ENCODE measurements around the gene CTNND2. TPM values are rescaled to one million over a fixed set of nuclear protein-coding genes. Genes with fewer than 3 reads are reported as not detected.

The CTNND2 gene
- total RNA-seq, 1 donor from 2014 or later = 6.9 TPM

GRCh38 chr5:11894992-11895391 is 9.3 kb downstream of the CTNND2 start:
- no peaks in the 10 kb centered on the region for H3K4me1 ChIP-seq
- no peak for DNase-seq
- no peak overlapping the region for H3K27ac ChIP-seq
- H3K9me3 ChIP-seq = no peaks in the 10 kb centered on the region
- no peak for TF ChIP-seq CTCF (IDR thresholded peaks at IDR 0.05)
- intact Hi-C loops (cut with DNase I) = no loop called here
- no peaks in the 10 kb centered on the region for H3K36me3 ChIP-seq
- no peaks in the 10 kb centered on the region for H3K27me3 ChIP-seq
- H3K4me3 ChIP-seq = no peak overlapping the region
- ATAC-seq = no peak

DNA sequence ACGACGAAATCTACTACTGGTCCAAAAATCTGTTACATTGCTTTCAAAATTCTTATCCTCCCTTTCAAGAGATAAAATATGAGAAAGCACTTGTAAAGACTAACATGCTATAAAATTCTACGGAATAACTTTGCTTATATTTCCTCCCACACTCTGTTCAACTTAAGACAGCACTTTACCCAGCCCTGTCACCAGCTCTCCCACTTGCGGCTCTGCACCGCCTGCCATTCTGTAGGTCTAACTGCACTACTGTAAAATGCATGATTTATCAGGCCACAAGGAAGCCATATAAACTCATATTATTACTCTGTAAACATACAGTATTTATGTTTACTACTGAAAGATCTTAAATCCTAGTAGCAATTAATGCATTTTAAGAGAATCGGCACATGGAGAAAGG is 11.4 kb downstream of the CTNND2 start:
- TF ChIP-seq CTCF (IDR thresholded peaks at IDR 0.05) = no peak
- DNase-seq (no peak), ATAC-seq (no peak)
- Histone ChIP-seq H3K4me3 (no peak overlapping the region), H3K36me3 (no peaks in the 10 kb centered on the region), H3K27ac (no peak overlapping the region), H3K9me3 (no peaks in the 10 kb centered on the region), H3K27me3 (no peaks in the 10 kb centered on the region), H3K4me1 (no peaks in the 10 kb centered on the region)
- intact Hi-C loops (cut with DNase I) = no loop called here

- TF ChIP-seq CTCF (IDR thresholded peaks at IDR 0.05) = no peak
- intact Hi-C loops (cut with DNase I) = no loop called here
- H3K4me1 ChIP-seq = no peaks in the 10 kb centered on the region
- no peaks in the 10 kb centered on the region for H3K9me3 ChIP-seq
- DNase-seq (no peak), ATAC-seq (no peak)
- no peaks in the 10 kb centered on the region for H3K36me3 ChIP-seq
- H3K27ac ChIP-seq = no peak overlapping the region
- no peaks in the 10 kb centered on the region for H3K27me3 ChIP-seq
- no peak overlapping the region for H3K4me3 ChIP-seq
Measured at GRCh38 chr5:11890777-11891176, 13.5 kb downstream of the CTNND2 start.

GRCh38 chr5:11888221-11888620 is 16.0 kb downstream of the CTNND2 start:
- Histone ChIP-seq H3K4me1 (no peaks in the 10 kb centered on the region), H3K9me3 (no peaks in the 10 kb centered on the region), H3K27me3 (no peaks in the 10 kb centered on the region), H3K36me3 (no peaks in the 10 kb centered on the region), H3K4me3 (no peak overlapping the region), H3K27ac (no peak overlapping the region)
- intact Hi-C loops (cut with DNase I) = no loop called here
- no peak for ATAC-seq
- DNase-seq = no peak
- TF ChIP-seq CTCF (IDR thresholded peaks at IDR 0.05) = no peak

- intact Hi-C loops (cut with DNase I) = no loop called here
- no peaks in the 10 kb centered on the region for H3K36me3 ChIP-seq
- H3K27ac ChIP-seq = no peak overlapping the region
- no peak overlapping the region for H3K4me3 ChIP-seq
- ATAC-seq (no peak), DNase-seq (no peak)
- TF ChIP-seq CTCF (IDR thresholded peaks at IDR 0.05) = no peak
- H3K27me3 ChIP-seq = no peaks in the 10 kb centered on the region
- no peaks in the 10 kb centered on the region for H3K9me3 ChIP-seq
- no peaks in the 10 kb centered on the region for H3K4me1 ChIP-seq
Measured at GRCh38 chr5:11878814-11879213, 25.4 kb downstream of the CTNND2 start.

GRCh38 chr5:11873587-11873986 is 30.7 kb downstream of the CTNND2 start:
- no peak overlapping the region for H3K27ac ChIP-seq
- ATAC-seq (no peak), DNase-seq (no peak)
- H3K27me3 ChIP-seq = no peaks in the 10 kb centered on the region
- no peaks in the 10 kb centered on the region for H3K9me3 ChIP-seq
- intact Hi-C loops (cut with DNase I) = no loop called here
- H3K4me1 ChIP-seq = no peaks in the 10 kb centered on the region
- no peaks in the 10 kb centered on the region for H3K36me3 ChIP-seq
- no peak for TF ChIP-seq CTCF (IDR thresholded peaks at IDR 0.05)
- no peak overlapping the region for H3K4me3 ChIP-seq
